GM19324 (cell line): ENCODE data around the gene CCNO.

Experiments
- ATAC-seq: cut with Tn5 transposase; IDR thresholded peaks from one replicate; pipeline ENCODE4 v1.9.1; 2021; ENCODE audit warnings: mild to moderate bottlenecking, moderate library complexity; ENCODE audit not compliant: unreplicated experiment, low FRiP score

The CCNO gene

DNA sequence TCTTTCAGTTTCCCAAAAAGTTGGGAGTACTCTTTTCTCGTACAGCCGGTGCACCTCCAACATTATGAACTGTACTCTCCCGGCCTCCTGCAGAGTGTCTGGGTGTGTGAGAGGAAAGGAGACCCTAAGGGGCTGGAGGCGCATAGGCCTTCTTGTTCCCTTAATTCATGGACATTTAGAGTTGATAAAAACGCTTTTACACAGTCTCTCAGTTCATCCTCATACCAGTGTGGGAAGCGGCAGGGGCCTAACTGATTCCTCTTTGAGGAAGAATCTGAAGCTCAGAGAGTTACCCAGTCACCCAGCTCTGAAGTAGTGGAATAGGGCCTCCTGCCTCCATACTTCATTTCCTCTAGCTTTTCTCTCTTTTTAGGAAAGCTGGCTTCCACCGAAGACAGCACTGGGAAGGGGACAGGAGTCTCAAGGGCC lies 9.6 kb downstream of the CCNO start:
- ATAC-seq, result no peak

DNA sequence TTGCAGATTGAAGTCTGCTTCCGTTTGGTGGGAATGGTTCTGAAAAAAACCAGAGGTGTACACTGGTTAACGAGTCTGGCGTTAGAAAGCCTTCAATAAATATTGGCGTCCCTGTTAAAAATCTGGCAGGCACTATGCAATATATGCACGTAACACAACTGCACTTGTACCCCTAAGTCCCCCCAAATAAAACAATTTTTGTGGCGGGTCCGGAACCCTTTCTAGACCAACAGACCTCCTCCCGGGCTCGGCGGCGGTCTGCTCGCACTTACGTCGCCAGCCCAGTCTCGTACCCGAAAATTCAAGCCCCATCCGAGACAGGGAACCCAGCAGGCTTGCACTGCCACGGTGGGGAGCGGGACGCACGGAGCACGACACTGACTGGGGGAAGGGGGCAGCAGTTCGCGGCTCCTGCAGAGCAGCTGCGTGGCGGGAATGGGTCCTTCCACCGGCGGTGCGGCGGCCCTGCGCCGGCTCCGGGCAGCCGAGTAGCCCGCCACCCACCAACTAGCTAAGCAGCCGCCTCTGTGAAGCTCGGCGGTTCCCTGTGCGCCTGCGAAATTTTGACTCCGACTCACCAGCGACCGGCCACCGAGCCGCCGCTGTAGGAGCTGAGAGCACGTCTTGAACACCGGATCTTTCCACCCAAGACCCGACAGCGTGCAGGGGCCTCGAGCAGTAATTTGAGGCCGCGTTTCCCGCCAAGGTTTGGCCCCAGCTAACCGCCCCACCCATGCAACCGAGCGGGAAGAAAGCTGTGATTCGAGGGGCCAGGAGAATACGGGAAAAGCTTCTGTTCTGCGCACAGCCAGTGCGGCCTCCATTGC lies 10.2 kb downstream of the CCNO start:
- no peak for ATAC-seq

DNA sequence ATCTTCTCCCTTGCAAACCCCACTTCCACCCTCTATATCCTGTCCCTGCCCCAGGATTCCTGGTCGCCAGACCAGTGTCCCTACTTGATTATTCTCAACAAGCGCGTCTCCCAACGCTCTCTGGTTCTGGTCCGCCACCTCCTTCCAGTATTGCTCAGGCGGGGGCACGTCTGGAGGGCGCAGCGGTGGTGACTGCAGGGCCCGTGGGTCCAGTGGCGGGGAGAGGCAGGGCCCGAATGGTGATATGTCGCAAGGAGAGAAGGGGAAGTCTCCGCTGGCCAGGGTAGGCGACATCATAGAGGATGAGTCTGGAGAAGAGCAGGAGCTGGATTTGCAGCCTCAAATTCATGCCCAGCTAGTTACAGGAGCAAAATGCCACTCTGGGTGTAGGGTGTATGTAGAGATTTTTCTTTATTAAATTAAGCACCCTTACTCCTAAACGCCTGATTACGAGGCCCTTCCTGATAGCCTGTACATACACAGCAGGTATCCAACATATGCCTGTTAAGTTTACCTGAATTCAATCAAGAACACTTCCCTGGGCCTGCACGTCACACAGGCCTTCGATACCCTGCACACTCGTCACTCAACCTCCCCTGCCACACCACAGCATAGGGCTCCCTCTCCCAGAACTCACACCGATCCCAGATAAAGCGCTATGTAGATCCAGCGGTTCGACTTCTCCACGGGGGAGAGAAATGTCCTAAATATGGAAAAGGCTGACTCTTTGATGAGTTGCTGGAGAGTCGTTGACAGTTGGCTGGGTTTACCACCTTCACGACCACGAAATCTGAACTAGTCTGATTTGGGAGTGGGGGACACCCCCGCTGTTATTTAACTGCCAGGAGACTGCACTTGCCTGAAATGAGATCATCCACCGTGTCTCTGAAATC lies 11.1 kb downstream of the CCNO start:
- ATAC-seq, result no peak

DNA sequence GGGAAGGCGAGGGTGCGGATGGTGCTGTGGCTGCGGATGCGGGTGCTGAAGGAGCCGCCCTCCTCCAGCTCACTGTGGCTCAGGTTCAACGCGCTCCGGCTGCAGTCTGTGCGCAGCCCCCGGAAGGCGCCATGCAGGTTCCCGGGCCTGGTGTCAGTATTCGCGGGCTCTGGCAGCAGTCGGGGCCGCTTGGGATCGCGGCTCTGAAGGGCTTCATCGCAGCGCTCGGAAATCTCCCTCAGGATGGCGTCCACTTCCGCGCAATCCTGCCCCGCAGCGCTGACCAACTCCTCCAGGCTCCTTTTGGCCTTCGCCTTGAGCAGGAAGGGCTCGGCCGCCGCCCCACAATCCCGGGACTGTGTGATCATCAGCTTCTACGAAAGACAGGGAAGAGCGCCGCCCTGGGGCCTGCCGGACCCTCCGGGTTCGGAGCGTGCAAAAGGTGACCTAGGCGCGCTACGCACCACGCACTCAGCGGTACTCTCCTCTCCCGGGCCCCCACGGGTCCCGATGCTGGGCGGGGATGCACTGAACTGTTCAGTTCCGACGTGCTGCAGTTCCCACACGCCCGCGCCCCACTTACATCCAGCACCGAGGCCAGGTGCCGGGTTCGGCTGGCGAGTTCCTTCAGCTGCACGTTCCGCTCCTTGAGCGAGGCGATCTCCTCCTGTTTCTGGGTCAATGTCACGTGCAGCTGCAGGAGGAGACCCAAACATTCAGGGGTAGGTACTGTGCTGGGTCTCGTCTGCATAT lies 12.8 kb downstream of the CCNO start:
- no peak for ATAC-seq

DNA sequence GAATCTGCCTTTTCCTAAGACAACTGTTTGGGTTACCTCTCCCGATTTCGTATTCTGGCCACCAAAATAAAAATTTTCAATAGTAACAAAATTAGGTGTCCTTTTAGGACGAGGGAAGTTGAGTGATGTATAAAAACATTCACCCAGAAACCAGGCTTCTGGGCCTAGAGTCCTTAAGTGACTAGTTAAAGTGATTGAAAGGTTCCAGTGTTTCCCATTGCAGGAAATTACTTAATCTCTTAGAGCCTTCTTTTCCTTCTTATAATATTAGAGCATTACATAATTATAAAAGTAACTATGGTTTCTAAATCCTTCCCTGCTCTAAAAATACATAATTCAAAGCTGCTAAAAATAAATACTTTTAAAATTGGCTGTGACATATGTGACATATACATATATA lies 13.6 kb downstream of the CCNO start:
- no peak for ATAC-seq

- no peak for ATAC-seq
Observed at GRCh38 chr5:55218967-55219366, 14.4 kb downstream of the CCNO start.

DNA sequence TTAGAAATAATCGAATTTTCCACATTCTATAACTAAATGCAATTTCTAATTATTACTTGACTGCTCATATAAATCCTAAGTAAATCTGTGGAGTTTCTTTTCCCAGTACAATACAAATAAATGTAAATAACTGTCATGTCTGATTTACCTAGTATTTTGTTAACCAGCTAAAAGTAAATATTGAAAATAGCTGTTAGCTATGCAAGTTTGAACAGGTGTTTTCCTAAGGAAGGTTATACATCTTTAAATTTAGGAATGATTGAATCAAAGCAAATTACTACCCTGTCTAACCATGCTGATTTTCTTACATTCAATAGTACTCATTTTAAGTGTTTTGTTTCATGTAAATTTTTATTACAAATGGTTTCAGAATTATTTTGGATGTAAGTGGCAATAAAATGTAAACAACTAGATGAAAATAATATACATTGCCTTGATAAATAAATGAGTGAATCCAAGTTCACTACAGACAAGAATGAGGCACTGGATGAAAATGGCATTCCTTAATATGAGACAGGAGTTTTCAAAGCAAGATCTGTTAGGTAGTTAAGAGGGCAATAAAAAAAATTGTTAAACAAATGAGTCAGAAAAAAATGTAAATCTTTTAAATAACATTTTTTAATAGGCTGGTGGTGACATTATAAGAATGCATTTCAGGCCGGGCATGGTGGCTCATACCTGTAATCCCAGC lies 22.1 kb downstream of the CCNO start:
- ATAC-seq, result no peak

DNA sequence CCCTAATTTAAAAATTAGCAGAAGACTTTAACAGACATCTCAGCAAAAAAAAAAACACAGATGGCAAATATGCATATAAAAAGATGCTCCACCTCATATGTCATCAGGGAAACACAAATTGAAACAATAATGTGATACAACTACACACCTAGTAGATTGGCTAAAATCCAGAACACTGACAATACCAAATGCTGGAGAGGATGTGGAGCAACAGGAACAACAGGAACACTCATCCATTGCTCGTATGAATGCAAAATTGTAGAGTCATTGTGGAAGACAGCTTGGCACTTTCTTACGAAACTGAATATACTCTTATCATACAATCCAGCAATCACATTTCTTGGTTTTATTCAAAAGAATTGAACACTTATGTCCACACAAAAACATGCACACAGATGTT lies 28.4 kb downstream of the CCNO start:
- no peak for ATAC-seq

DNA sequence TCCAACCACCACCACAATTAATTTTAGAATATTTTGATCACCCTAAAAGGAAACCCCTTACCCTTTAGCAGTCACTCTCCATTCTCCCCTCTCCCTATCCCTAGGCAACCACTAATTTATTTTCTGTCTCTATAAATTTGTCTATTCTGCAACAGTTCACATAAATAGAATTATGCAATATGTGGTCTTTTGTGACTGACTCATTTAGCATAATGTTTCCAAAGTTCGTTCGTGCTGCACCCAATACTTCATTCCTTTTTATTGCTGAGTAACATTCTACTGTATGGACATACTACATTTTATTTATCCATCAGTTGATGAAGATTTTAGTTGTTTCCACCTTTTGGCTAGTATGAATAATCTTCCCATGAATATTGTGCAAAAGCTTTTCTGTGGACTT lies 42.2 kb downstream of the CCNO start:
- ATAC-seq, result no peak

DNA sequence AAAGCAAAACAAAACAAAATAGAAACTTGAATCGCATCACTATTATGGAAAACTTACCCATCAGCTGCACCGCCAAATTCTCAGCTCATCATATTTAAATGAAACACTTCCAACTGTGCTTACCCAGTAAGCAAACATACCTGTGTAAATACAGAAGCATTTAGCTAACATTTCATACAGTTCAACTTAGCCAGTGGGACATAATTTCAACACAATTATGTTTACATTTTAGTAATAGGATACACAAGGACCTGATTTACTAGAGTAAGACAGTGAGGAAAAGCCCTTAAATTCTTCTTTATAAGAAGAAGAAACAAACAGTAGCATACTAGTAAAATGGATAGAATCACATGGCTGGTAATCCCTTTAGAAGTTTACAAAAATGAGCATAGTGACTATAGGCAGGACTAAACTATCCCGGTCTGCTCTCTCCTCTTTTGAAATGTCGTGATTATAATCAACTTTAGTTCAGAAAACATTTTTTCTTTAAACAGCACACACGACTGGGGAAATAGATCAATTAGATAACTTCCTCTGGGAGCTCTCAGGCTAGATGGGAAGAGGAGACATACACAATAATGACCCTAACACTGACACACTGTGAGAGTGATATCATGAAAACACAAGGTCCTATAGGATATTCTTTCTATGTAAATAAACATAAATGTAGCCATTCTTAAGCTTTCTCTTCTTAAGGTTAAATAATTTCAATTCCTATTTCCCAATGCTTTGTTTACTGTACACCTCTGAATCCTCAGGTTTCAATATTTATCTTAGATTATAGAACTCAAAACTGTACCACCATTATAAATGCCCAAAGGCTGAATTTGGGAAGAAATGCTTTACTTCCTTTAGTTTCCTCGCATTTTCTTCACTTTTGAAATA lies 44.5 kb downstream of the CCNO start:
- ATAC-seq, result no peak

GRCh38 chr5:55187370-55187769 lies 46.0 kb downstream of the CCNO start:
- no peak for ATAC-seq
